K562 (cell line): ENCODE data around the gene ZFAND3. TPM values are rescaled to one million over a fixed set of nuclear protein-coding genes. Genes with fewer than 3 reads are reported as not detected.

Source experiments
- HCFC1 ChIP-seq: IDR thresholded peaks from 2 replicates; pipeline ENCODE4 v1.6.1; 2012; ENCODE audit warnings: low read depth, low read length, improper control_type of control experiment
- TBP ChIP-seq: optimal IDR thresholded peaks from 2 replicates; pipeline ENCODE3; 2011; ENCODE audit warnings: low read depth, low read length, improper control_type of control experiment
- ZNF133 ChIP-seq: fragments of 250-450 bp; sonication (Bioruptor Pico); IDR thresholded peaks from 2 replicates; pipeline ENCODE4 v1.4.0; 2020; ENCODE audit warnings: mild to moderate bottlenecking
- polyA plus RNA-seq, 8 experiments: library from polyadenylated mRNA; depleted of rRNA in 4 of 8; stranded (reverse) in 5 of 8; unstranded in 3 of 8; fragments of >200 nt; fragmentation: Nextera tagmentation in 2 of 8; fragmentation: Illumina TruSeq in 1 of 8; extraction: Ambion mirVana in 2 of 8; extraction: Trizol in 1 of 8; gene quantifications; 2 replicates each; pipeline versions ENCODE4 v1.2.1 to v1.2.3, GENCODE V29; 2011 to 2014; ENCODE audit warnings: inconsistent platforms in 1 of 8, missing spikeins in 1 of 8
- total RNA-seq, 7 experiments: library from RNA; depleted of rRNA in 6 of 7; stranded (reverse); fragments of >200 nt in 6 of 7; fragmentation: Illumina TruSeq in 2 of 7; extraction: Trizol in 2 of 7; gene quantifications; 2 replicates each; pipeline versions ENCODE4 v1.2.1 to v1.2.3, GENCODE V29; 2011 to 2021; ENCODE audit warnings: low replicate concordance in 1 of 7
- TF ChIP-seq, protein P1 (sequence below): fragments of 450-650 bp; IDR thresholded peaks from 2 replicates; pipeline ENCODE4 v1.6.1; 2017; ENCODE audit warnings: antibody characterized with exemption
- TF ChIP-seq, protein P2 (sequence below): sonication (generic); formaldehyde crosslinking; IDR thresholded peaks from 2 replicates; pipeline ENCODE4 v1.5.0; 2020; ENCODE audit warnings: missing genetic modification reagents
- TF ChIP-seq, protein P3 (sequence below): fragments of 450-650 bp; IDR thresholded peaks from 2 replicates; pipeline ENCODE4 v1.6.1; 2014; ENCODE audit warnings: low read depth, mild to moderate bottlenecking, moderate library complexity, borderline replicate concordance

Gene ZFAND3
- total and polyA plus RNA-seq, 9 of the 15 experiments (the other 6 are each of a cell fraction or from before 2014, with no cell fraction given) = 0.81 to 26.6 (median 11.8) TPM

DNA sequence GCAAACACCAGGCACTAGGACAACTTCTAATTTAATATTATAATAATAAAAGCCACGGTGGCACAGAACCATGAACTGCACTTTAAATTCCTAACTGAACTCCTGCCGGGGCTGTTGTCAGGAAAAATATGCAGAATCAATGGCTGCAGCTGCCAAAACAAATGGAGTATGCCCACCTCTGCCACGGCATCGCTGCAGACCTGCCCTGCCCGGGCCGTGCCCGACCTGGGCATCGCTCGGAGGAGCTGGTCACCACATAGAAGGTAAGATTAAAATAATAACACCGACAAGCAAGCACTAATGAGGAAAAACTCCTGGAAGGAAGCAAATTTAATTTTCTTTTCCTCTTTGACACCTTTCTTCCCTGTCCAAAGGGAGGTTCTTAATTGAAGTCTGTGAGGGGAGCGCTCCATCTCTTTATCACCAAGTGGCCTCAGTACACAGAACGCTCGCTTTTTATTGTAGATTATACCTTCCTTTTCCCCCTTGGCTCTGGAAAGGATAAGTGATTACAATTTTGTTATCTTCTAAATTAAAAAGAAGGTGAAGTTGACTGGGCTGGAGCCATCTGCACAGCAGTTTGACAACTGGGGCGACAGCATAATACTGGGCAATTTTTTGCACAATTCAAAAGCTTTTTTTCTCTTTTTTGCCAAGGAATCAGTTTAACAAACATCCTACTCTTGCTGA, 351.3 kb downstream of the ZFAND3 start (continued):
- TF ChIP-seq, protein P1, sequence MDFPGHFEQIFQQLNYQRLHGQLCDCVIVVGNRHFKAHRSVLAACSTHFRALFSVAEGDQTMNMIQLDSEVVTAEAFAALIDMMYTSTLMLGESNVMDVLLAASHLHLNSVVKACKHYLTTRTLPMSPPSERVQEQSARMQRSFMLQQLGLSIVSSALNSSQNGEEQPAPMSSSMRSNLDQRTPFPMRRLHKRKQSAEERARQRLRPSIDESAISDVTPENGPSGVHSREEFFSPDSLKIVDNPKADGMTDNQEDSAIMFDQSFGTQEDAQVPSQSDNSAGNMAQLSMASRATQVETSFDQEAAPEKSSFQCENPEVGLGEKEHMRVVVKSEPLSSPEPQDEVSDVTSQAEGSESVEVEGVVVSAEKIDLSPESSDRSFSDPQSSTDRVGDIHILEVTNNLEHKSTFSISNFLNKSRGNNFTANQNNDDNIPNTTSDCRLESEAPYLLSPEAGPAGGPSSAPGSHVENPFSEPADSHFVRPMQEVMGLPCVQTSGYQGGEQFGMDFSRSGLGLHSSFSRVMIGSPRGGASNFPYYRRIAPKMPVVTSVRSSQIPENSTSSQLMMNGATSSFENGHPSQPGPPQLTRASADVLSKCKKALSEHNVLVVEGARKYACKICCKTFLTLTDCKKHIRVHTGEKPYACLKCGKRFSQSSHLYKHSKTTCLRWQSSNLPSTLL = no peak
- TF ChIP-seq HCFC1 (no peak), ZNF133 (CRISPR knock-in tag) (no peak), TBP (no peak)
- TF ChIP-seq, protein P2, sequence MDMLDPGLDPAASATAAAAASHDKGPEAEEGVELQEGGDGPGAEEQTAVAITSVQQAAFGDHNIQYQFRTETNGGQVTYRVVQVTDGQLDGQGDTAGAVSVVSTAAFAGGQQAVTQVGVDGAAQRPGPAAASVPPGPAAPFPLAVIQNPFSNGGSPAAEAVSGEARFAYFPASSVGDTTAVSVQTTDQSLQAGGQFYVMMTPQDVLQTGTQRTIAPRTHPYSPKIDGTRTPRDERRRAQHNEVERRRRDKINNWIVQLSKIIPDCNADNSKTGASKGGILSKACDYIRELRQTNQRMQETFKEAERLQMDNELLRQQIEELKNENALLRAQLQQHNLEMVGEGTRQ = no peak
- TF ChIP-seq, protein P3, sequence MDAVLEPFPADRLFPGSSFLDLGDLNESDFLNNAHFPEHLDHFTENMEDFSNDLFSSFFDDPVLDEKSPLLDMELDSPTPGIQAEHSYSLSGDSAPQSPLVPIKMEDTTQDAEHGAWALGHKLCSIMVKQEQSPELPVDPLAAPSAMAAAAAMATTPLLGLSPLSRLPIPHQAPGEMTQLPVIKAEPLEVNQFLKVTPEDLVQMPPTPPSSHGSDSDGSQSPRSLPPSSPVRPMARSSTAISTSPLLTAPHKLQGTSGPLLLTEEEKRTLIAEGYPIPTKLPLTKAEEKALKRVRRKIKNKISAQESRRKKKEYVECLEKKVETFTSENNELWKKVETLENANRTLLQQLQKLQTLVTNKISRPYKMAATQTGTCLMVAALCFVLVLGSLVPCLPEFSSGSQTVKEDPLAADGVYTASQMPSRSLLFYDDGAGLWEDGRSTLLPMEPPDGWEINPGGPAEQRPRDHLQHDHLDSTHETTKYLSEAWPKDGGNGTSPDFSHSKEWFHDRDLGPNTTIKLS = no peak
